ENCODE data around the gene IMPACT. TPM values are rescaled to one million over a fixed set of nuclear protein-coding genes. Genes with fewer than 3 reads are reported as not detected.

The IMPACT gene, protein sequence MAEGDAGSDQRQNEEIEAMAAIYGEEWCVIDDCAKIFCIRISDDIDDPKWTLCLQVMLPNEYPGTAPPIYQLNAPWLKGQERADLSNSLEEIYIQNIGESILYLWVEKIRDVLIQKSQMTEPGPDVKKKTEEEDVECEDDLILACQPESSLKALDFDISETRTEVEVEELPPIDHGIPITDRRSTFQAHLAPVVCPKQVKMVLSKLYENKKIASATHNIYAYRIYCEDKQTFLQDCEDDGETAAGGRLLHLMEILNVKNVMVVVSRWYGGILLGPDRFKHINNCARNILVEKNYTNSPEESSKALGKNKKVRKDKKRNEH
- 10 to 100 TPM; 27.8 to 34.8 TPM for total RNA-seq
- long read RNA-seq, donor 1, transcript IMPACT-201 (11 exons, 3,792 nt), result major isoform, 12 of 12 reads
- long read RNA-seq, donor 1, partial matches to known transcripts, result 0 of 12 reads
- long read RNA-seq, donor 1, other reads (novel, unspliced or antisense), result 0 of 12 reads
- long read RNA-seq, donor 2, transcript IMPACT-201 (11 exons, 3,792 nt), result major isoform, 18 of 18 reads
- long read RNA-seq, donor 2, partial matches to known transcripts, result 0 of 18 reads
- long read RNA-seq, donor 2, other reads (novel, unspliced or antisense), result 0 of 18 reads

DNA sequence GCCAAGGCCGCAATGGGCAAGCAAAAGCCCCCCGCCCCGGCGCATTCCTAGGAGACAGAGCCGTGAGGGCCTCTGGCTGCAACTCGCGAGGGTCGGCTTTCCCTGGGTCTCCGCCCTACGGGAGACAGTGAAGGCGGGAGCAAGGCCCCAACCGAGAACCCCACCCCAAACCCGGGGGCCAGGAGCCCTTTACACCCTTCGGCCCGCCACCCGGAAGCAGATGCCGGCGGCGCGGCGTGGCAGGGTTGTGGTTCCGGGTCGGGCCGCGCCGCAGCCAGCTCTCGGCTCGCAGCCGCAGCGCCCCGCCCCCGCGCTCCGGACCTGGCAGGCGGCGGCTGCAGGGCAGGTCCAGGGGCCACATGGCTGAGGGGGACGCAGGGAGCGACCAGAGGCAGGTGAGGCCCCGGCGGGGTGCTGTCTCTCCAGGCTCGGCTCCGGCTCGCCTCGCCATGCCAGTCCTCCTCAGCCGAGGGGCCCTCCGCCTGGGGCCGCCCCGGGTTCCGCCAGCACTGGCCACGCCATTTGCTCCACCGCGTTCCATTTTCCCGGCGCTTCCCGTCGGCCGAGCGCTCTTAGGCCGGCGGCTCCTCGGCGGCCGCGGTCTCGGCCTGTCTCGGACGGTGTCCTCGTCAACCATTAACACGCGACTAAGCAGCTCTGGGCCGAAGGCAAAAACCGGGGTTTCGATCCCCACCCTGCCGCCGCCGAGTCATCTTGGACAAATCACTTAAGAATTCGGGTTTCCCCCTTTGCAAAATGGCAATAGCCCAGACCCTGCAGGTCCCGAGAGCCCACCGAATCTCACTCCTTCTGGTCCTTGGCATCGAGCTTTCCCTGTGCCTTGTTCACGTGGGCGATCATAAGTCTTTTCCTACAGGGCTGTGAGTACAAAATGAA is at the start of gene IMPACT:
Gene IMPACT (plus strand): TSS at position 273 of the 897 bp plus-strand sequence. CDS start 87 bp downstream, at position 360.
- DNase-seq (ENCODE audit: low spot score), result peak; percentile 95
- intact Hi-C loops (cut with DNase I), result no loop called here

DNA sequence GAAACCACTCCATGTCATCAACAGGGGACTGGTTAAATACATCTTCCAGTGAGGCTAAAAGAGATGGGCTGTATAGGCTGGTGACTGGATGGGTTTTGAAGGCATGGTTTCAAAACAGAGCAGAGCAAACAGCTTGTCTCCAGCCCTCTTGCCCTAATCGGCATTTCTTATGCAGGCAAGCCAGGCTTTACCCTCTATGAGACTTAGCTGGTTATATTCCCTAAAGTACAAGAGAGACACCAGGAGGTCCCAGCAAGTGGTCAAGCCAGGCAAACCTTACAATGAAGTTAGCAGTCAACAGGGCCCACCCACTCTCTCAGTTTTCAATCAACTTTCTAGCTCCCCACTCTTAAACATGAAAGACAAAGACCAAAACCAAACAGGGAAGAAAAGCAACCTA is 47.9 kb upstream of the IMPACT start:
- DNase-seq (ENCODE audit: low spot score), result no peak
- intact Hi-C loops (cut with DNase I), result no loop called here

DNA sequence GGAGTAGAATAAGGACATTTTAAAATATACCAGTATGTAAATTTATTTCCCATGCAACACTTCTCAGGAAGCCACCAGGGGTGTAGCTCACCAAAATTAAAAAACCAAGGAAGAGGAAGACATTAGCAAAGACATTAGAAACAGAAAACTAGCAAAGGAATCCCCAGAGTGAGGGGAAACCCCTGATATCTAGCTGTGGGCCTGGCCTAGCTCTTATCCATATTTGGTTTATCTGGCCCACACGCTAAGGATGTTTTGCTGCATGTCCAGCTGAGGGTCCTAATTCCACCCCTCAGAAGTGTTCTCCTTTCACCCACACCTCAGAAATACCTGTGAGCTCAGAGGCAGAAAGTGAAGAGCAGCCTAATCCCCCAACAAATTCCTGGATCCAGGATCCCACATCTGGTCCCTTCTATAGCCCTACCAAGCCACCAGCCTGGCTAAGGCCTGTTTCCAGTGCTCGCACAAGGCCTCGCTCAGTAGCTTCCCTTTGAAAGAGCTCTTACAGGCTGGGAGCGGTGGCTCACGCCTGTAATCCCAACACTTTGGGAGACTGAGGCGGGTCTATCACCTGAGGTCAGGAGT is 46.2 kb upstream of the IMPACT start:
- intact Hi-C loops (cut with DNase I), result no loop called here
- no peak for DNase-seq (ENCODE audit: low spot score)

DNA sequence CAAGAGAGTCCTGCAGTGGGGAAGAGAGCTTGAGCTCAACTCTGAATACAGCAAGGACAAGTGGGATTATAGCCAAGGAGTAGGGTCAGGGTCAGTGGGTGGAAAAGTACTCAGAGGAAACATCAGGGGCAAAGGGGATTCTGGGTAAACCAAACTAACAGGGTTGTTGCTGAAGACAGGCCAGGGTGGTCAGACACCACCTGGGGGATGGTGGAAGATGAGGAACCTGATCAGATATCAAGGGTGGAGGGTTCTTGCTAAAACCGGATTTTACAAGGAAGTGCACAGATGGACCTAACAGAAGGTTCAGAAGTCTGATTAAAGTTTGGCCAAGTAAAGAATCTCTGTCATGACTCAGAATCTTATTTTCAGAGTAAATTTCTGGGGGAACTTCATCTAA is 45.3 kb upstream of the IMPACT start:
- DNase-seq (ENCODE audit: low spot score), result no peak
- intact Hi-C loops (cut with DNase I), result no loop called here

DNA sequence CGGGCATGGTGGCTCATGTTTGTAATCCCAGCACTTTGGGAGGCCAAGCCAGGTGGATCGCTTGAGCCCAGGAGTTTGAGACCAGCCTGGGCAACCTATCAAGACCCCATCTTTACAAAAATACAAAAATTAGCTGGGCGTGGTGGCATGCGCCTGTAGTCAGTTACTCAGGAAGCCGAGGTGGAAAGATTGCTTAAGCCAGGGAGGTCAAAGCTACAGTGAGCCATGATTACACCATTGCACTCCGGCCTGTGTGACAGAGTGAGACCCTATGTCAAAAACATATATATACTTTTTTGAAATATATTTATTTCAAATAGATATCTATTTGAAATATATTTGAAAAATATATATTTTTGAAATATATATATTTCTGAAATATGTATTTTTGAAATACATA is 39.8 kb upstream of the IMPACT start:
- intact Hi-C loops (cut with DNase I), result no loop called here
- DNase-seq (ENCODE audit: low spot score), result no peak

DNA sequence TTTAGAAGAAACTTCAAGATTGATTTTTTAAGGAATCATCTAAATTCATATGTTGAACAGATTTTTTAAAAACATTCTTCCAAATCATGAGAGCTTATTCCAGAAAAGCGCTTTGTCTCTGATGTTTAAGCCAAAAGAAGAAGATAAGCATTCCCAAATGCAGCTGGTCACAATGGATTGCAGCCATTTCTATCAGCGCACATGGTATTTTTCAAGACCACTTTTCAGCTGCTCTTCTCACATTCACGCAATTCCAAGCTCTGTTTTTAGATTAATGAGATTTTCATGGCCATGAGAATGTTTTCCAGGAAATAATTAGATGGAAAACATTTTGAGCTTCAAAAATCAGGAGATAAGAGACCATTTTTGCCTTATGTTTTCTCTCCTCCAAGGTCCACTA is 37.5 kb upstream of the IMPACT start:
- DNase-seq (ENCODE audit: low spot score), result no peak
- intact Hi-C loops (cut with DNase I), result no loop called here

DNA sequence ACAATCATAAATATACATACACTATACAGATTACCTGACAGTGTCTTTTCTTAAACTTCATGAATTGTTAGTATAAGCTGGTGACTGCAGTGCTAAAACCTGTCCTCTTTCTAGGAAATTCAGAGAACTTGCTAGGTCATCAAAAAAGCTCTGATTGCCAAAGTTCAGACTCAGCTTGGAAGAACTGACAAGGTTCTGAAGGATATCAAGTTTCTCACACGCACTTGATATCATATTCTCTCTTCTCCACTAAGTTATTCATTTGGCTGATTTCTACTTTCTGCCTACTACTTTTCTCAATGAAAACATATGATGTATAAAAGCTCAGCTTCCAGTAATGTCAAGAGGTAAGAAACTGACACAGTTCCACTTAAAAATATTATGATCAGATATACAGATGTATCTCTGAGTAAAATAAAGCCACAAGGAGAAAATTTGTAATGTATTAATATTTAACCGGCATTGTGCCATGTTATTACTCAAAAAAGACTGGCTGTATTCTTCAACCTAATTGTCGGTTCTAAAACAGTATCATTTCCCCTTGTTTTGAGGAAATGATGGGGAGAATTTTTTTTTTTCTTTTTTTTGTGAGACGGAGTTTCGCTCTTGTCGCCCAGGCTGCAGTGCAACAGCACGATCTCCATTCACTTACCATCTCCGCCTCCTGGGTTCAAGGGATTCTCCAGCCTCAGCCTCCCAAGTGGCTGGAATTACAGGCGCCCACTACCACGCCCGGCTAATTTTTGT is 31.2 kb upstream of the IMPACT start:
- intact Hi-C loops (cut with DNase I), result no loop called here
- no peak for DNase-seq (ENCODE audit: low spot score)

DNA sequence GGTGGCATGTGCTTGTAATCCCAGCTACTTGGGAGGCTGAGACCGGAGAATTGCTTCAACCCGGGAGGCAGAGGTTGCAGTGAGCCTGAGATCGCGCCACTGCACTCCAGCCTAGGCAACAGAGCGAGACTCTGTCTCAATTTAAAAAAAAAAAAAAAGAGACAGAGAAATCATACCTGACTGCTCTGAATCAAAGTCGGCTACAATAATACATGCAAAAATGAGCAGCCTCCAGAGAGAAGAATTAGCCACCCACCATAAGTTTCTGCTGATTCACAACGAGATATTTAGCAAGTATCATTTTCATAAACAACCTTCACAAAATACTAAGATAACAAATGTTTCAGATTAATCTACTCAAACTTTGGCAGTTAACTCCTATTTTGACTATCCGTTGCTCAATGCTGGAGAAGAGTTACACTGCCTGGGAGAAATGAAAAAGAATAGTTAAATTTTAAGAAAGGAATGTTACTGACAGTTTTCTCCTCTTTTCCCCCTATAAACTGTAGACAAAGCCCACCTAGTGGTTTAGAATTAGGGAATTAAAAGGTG is 30.3 kb upstream of the IMPACT start:
- intact Hi-C loops (cut with DNase I), result no loop called here
- no peak for DNase-seq (ENCODE audit: low spot score)

DNA sequence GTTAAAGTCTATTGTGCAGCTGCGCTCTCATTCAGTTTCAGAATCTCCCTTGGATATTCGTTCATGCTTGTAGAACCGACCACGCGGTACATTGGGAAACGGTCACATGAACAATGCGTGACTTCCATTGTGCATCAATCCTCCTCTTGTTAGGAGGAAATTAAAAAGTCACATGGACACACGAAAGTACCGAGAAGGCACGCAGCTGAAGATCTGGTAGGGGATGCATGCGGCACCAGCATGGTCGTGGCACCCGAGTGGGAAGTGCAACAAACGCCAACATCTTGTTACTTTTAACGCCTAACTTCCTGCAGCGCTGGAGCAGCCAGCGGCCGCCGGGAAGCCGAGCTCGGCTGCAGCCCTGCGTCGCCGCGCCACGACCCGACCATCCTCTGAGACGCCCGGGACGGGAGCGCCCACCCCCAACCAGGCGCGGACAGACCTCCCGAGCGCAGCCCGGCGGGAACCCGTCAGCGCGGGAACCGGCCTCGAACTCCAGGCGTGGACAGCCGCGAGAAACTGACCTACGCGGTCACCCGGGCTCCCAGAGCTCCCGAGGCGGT is 29.3 kb upstream of the IMPACT start:
- DNase-seq (ENCODE audit: low spot score), result peak; percentile 80
- intact Hi-C loops (cut with DNase I), result no loop called here

DNA sequence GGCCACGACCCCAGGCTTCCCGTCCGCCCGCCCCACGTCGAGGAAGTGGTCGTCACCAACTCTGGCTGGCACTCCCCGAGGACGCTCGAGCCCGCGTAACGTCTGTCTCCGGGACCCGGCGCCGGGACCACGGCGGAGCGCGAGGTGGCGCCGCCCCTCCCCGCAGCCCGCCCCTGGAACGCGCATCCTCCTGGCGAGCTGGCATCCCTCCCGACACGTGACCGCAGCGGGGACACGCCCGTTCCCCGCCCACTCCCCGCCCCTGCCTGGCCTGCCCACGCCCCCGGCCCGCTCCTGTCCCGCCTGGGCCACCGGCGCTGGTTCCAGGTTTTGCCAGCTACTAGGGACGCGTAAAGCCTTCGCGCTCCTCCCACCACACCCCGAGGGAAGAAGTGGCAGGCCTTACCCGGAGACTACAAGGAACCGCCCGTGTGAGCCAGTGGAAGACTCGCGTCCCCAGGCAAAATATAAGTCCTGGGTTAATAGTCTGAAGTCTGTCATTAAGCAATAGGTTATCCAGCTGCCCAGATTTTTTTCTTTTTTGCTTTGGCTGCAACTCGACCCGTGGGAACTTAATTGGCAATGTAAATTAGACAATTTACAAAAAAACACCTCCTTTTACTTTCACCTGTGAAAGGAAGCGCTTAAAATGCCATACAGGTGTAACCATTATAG is 28.6 kb upstream of the IMPACT start, which contains the start of gene OSBPL1A:
Gene OSBPL1A (minus strand): TSS at position 131 of the 675 bp plus-strand sequence. CDS start 20,291 bp downstream, outside the sequence.
- intact Hi-C loops (cut with DNase I), result no loop called here

DNA sequence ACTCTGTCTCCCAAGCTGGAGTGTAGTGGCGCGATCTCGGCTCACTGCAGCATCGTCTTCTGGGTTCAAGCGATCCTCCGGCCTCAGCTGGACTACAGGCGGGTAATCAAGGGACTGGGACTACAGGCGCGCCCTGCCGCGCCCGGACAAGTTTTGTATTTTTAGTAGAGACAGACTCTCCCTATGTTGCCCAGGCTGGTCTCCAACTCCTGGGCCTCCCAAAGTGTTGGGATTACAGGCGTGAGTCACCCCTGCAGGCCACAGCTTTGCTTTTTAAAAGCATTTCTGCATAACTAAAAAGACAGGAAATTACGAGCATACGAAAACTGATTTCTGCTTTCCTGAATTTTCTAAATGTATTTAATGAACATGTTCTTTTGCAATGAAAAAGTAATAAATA is 27.9 kb upstream of the IMPACT start:
- intact Hi-C loops (cut with DNase I), result no loop called here

More for the DNA sequence above, 28.6 kb upstream of the IMPACT start, which contains the start of gene OSBPL1A:
- peak; percentile 98 for DNase-seq (ENCODE audit: low spot score)

DNA sequence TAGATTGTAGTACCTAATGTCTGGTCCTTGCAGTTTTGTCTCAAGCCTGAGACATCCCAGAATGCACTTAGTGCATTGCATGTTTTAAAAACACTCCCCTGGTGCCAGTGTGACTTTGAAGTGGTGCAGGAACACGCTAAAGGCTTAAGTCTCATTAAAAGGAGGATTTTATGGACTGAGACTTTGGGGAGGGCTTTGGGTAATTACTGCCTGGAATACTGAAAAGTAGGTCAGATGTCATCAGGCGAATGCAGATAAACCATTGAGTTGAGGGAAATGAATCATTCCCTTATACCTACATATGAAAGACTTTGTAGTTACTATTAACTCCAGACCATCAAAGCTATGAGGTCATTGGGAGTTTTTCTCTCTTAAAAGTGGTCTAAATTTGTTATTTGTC is 25.9 kb upstream of the IMPACT start:
- intact Hi-C loops (cut with DNase I), result no loop called here
- no peak for DNase-seq (ENCODE audit: low spot score)

More for the DNA sequence above, 27.9 kb upstream of the IMPACT start:
- DNase-seq (ENCODE audit: low spot score), result no peak

DNA sequence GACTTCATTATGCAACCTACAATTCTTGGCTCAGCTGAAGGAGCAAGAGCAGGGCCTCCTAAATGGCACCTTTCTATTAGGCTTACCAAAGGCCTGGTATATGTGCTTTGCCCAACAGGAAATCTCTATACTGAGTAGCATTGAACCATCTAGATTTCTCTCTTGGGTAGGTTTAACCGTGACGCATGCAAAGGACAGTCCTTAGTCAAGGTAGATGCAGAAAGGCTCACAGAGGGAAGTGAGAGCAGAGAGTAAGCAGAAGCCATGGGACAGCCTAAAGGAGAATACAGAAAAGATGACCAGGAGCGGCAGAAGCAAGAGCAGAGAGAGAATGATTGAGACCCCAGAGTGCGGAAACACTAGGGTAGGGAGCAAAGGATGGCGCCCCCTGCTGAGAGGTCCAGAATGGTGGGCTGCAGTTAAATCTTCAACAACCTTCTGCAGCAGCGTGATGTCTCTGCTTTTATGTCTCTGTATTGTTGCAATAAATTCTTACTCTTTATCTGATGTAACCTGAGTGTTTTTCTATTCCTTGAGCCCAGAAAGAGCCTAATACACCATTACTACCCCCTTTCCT is 24.2 kb upstream of the IMPACT start:
- intact Hi-C loops (cut with DNase I), result no loop called here
- no peak for DNase-seq (ENCODE audit: low spot score)

DNA sequence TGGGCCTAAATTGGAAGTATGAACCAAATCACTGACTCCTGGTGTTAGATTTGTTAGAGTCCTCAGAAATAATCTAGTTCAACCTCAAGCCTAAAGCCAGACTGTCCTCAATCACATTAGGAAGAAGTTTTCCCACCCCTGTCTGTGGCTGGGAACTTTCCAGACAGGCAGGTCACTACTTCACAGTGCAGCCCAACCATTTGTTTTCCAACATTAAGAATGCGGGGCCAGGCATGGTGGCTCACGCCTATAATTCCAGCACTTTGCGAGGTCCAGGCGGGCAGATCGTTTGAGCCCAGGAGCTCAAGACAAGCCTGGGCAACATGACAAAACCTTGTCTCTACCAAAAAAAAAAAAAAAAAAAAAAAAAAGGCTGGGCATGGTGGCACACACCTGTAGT is 23.4 kb upstream of the IMPACT start:
- no peak for DNase-seq (ENCODE audit: low spot score)
- intact Hi-C loops (cut with DNase I), result no loop called here

DNA sequence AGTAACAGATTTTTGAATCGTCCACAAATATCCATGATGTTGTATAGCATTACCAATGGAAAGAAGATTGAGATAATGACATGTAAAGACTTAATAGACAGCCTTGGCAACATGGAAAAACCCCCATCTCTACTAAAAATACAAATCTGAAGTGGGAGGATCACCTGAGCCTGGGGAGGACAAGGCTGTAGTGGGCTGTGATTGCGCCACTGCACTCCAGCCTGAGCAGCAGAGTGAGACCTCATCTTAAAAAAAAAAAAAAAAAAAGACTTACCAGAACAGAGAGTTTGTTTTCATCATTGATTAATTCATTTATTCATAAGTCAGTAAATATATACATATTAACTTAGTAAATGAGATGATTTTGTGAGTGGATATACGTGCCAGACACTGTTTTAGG is 21.9 kb upstream of the IMPACT start:
- intact Hi-C loops (cut with DNase I), result no loop called here
- no peak for DNase-seq (ENCODE audit: low spot score)

DNA sequence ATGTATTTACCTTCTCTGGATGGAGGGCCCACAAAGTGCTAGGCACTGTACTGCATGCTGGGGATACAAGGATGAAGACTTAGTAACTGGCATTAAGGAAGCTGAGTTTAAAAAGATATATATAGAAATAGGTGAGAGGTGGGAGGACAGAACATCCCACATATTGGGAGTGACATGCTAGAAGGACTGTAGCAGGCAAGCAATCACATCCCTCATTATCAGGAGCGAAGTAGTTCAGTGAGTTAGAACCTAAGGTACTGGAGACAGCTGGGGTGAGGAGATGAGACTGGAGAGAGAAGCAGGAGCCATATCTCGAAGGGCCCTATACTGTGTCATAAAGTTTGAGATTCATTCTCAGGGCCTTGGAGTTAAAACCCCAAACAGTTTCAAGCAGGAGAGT is 18.0 kb upstream of the IMPACT start:
- intact Hi-C loops (cut with DNase I), result no loop called here
- DNase-seq (ENCODE audit: low spot score), result no peak

DNA sequence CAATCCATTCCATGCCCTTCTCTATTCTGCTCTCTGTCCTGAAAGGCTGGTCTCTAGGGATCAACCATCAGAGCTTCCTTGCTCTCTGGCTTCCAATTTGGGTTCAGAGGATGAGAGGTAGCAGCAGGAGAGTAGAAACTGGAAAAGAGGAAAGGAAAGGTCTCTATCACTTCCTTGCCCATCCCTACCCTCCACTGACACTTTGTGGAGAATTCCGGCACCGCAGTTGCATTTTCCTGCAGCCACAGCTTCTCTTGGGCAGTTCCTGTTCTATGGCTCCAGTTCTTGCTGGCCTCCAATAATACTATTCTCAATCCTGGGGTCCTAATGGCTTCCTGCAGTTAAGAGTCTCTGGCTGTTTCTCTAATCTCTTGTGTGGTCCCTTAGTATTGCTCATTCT is 13.3 kb upstream of the IMPACT start:
- DNase-seq (ENCODE audit: low spot score), result no peak
- intact Hi-C loops (cut with DNase I), result loop anchor here in 1 of 2 donors (10.0 kb wide), 1 partner anchor 58 kb away; no protein-coding TSS in a partner anchor

Measured in posterior vena cava (tissue), 2 donors.